H9 (cell line): Measurements from ENCODE around the gene DGKB. TPM values are rescaled to one million over a fixed set of nuclear protein-coding genes. Genes with fewer than 3 reads are reported as not detected.

Source experiments
- DNase-seq: peaks from one replicate; pipeline ENCODE4 v3.0.0-alpha.2; 2017
- H2AFZ ChIP-seq: one replicate; pipeline ENCODE4 v1.6.1; 2013; ENCODE audit warnings: mild to moderate bottlenecking, low read length, control low read depth, moderate library complexity
- H2AK5ac ChIP-seq: 2 replicates; pipeline ENCODE4 v1.6.1; 2013; ENCODE audit warnings: low read length, control low read depth, mixed read lengths; ENCODE audit not compliant: insufficient read length
- H2BK120ac ChIP-seq: one replicate; pipeline ENCODE4 v1.6.1; 2013; ENCODE audit warnings: low read depth, mild to moderate bottlenecking, low read length, control low read depth, inconsistent platforms; ENCODE audit not compliant: poor library complexity, severe bottlenecking
- H2BK12ac ChIP-seq: 2 replicates; pipeline ENCODE4 v1.6.1; 2013; ENCODE audit warnings: low read length, control low read depth, mixed read lengths, low read depth; ENCODE audit not compliant: insufficient read length
- H2BK15ac ChIP-seq: 2 replicates; pipeline ENCODE4 v1.6.1; 2013; ENCODE audit warnings: low read depth, low read length, control low read depth
- H2BK20ac ChIP-seq: one replicate; pipeline ENCODE4 v1.6.1; 2013; ENCODE audit warnings: low read depth, mild to moderate bottlenecking, low read length, control low read depth, inconsistent platforms; ENCODE audit not compliant: poor library complexity, severe bottlenecking
- H2BK5ac ChIP-seq: 2 replicates; pipeline ENCODE4 v1.6.1; 2013; ENCODE audit warnings: low read length, control low read depth, mixed read lengths; ENCODE audit not compliant: insufficient read length
- H3K14ac ChIP-seq: 2 replicates; pipeline ENCODE4 v1.6.1; 2013; ENCODE audit warnings: low read length, control low read depth; ENCODE audit not compliant: insufficient read depth
- H3K18ac ChIP-seq: 2 replicates; pipeline ENCODE4 v1.6.1; 2013; ENCODE audit warnings: low read depth, mild to moderate bottlenecking, mixed read lengths, low read length, control low read depth; ENCODE audit not compliant: insufficient read length
- H3K23ac ChIP-seq: 2 replicates; pipeline ENCODE4 v1.6.1; 2013; ENCODE audit warnings: low read length, control low read depth, mixed read lengths, low read depth; ENCODE audit not compliant: insufficient read length
- H3K23me2 ChIP-seq: 2 replicates; pipeline ENCODE4 v1.6.1; 2013; ENCODE audit warnings: low read depth, mild to moderate bottlenecking, mixed read lengths, low read length, control low read depth; ENCODE audit not compliant: insufficient read length, poor library complexity, severe bottlenecking
- H3K27ac ChIP-seq: 2 replicates; pipeline ENCODE4 v1.5.1; 2013; ENCODE audit warnings: low read length, control low read depth, mixed read lengths, low read depth; ENCODE audit not compliant: insufficient read length
- H3K27me3 ChIP-seq: 2 replicates; pipeline ENCODE4 v1.6.1; 2013; ENCODE audit warnings: low read length, control low read depth, inconsistent platforms; ENCODE audit not compliant: insufficient read depth
- H3K4ac ChIP-seq: 2 replicates; pipeline ENCODE4 v1.6.1; 2013; ENCODE audit warnings: low read depth, mild to moderate bottlenecking, control low read depth, inconsistent platforms, low read length, moderate library complexity
- H3K4me1 ChIP-seq: 2 replicates; pipeline ENCODE4 v1.6.1; 2013; ENCODE audit warnings: low read length, control low read depth, inconsistent platforms; ENCODE audit not compliant: insufficient read depth
- H3K4me2 ChIP-seq: 2 replicates; pipeline ENCODE4 v1.6.1; 2013; ENCODE audit warnings: low read length, control low read depth, mixed read lengths; ENCODE audit not compliant: insufficient read length, insufficient read depth
- H3K56ac ChIP-seq: 2 replicates; pipeline ENCODE4 v1.6.1; 2013; ENCODE audit warnings: low read depth, mild to moderate bottlenecking, mixed read lengths, low read length, control low read depth; ENCODE audit not compliant: insufficient read length
- H3K79me1 ChIP-seq: 2 replicates; pipeline ENCODE4 v1.6.1; 2013; ENCODE audit warnings: low read depth, mild to moderate bottlenecking, moderate library complexity, low read length, control low read depth, inconsistent platforms; ENCODE audit not compliant: insufficient read depth, poor library complexity, severe bottlenecking
- H3K79me2 ChIP-seq: 2 replicates; pipeline ENCODE4 v1.6.1; 2013; ENCODE audit warnings: low read length, control low read depth, inconsistent platforms; ENCODE audit not compliant: insufficient read depth
- H3K9ac ChIP-seq: 2 replicates; pipeline ENCODE4 v1.6.1; 2013; ENCODE audit warnings: low read length, control low read depth, mixed read lengths; ENCODE audit not compliant: insufficient read length; ENCODE audit errors: extremely low read depth
- H3K9me3 ChIP-seq: one replicate; pipeline ENCODE4 v1.6.1; 2013; ENCODE audit warnings: low read depth, low read length, inconsistent platforms; ENCODE audit not compliant: control insufficient read depth
- H3T11ph ChIP-seq: one replicate; pipeline ENCODE4 v1.6.1; 2013; ENCODE audit warnings: mild to moderate bottlenecking, low read length, control low read depth, inconsistent platforms
- H4K20me1 ChIP-seq: one replicate; pipeline ENCODE4 v1.6.1; 2013; ENCODE audit not compliant: control insufficient read depth, insufficient read length, insufficient read depth
- H4K5ac ChIP-seq: 2 replicates; pipeline ENCODE4 v1.6.1; 2013; ENCODE audit warnings: low read depth, mild to moderate bottlenecking, mixed read lengths, low read length, control low read depth; ENCODE audit not compliant: insufficient read length
- H4K8ac ChIP-seq: replicated peaks from 2 replicates; pipeline ENCODE4 v1.6.1; 2013; ENCODE audit warnings: low read length, control low read depth, mixed read lengths, low read depth; ENCODE audit not compliant: insufficient read length
- H4K91ac ChIP-seq: 2 replicates; pipeline ENCODE4 v1.6.1; 2013; ENCODE audit warnings: low read depth, mild to moderate bottlenecking, moderate library complexity, mixed read lengths, low read length, control low read depth; ENCODE audit not compliant: insufficient read length
- H3K27ac Mint-ChIP-seq, 3 experiments: 2 replicates in 2 of 3; 3 replicates in 1 of 3; pipeline ENCODE4 v1.8.0; 2020 to 2021; ENCODE audit warnings: mixed read lengths in 3 of 3, mild to moderate bottlenecking in 1 of 3, moderate library complexity in 1 of 3
- H3K27me3 Mint-ChIP-seq: 2 replicates; pipeline ENCODE4 v1.8.0; 2021; ENCODE audit warnings: low read depth, mild to moderate bottlenecking, moderate library complexity, mixed read lengths
- H3K36me3 Mint-ChIP-seq, 3 experiments: 2 replicates in 2 of 3; 3 replicates in 1 of 3; pipeline ENCODE4 v1.8.0; 2020 to 2021; ENCODE audit warnings: low read depth in 3 of 3, mixed read lengths in 3 of 3; ENCODE audit not compliant: insufficient read depth in 1 of 3
- H3K4me1 Mint-ChIP-seq, 2 experiments: 2 replicates each; pipeline ENCODE4 v1.8.0; 2020; ENCODE audit warnings: mixed read lengths in 2 of 2
- H3K4me3 Mint-ChIP-seq, 2 experiments: 2 replicates in 1 of 2; 3 replicates in 1 of 2; pipeline ENCODE4 v1.8.0; 2020 to 2021; ENCODE audit warnings: mild to moderate bottlenecking in 2 of 2, mixed read lengths in 2 of 2, moderate library complexity in 1 of 2
- H3K9me3 Mint-ChIP-seq, 2 experiments: 2 replicates in 1 of 2; 3 replicates in 1 of 2; pipeline ENCODE4 v1.8.0; 2020; ENCODE audit warnings: mild to moderate bottlenecking in 2 of 2, mixed read lengths in 2 of 2, moderate library complexity in 1 of 2
- WGBS: extraction: QIAGEN DNeasy Blood & Tissue Kit; methylation state at CpG from one replicate; pipeline ENCODE4 v1.1.7; 2013; ENCODE audit warnings: missing lambda C conversion rate, low lambda C conversion rate, mixed read lengths; ENCODE audit not compliant: insufficient read length; ENCODE audit errors: extremely low coverage; 5-methylcytosine and 5-hydroxymethylcytosine counted together
- total RNA-seq: library from RNA; stranded (reverse); gene quantifications from 2 replicates; pipeline ENCODE4 v1.2.1, GENCODE V29; 2021
- TF ChIP-seq, protein P1 (sequence below): fragments of 200-600 bp; sonication (generic); conservative IDR thresholded peaks from 3 replicates; pipeline ENCODE4 v1.8.0; 2021; ENCODE audit warnings: antibody characterized with exemption, mild to moderate bottlenecking

DGKB gene
- total RNA-seq, 1 experiment from 2014 or later, result 0.26 TPM

GRCh38 chr7:14305233-14305866, 597.2 kb downstream of the DGKB start:
- H3K4me2 ChIP-seq, result no peak overlapping the region
- no peaks in the 10 kb centered on the region for H3K79me1 ChIP-seq
- Mint-ChIP-seq H3K27me3 (no peaks in the 10 kb centered on the region), H3K27ac (no peak overlapping the region), H3K9me3 (no peaks in the 10 kb centered on the region), H3K36me3 (no peaks in the 10 kb centered on the region), H3K4me1 (peaks cover 2 to 7% of the 10 kb centered on the region in 2 experiments; a peak in 2 of 4 replicates), H3K4me3 (no peak overlapping the region)
- no peak overlapping the region for H4K91ac ChIP-seq
- no peak overlapping the region for H3K4ac ChIP-seq
- no peak overlapping the region for H3K27ac ChIP-seq
- H3T11ph ChIP-seq, result no peak overlapping the region
- no peaks in the 10 kb centered on the region for H3K9me3 ChIP-seq
- no peak overlapping the region for H3K18ac ChIP-seq
- no peak for DNase-seq
- H3K27me3 ChIP-seq, result no peaks in the 10 kb centered on the region
- no peak overlapping the region for H2AK5ac ChIP-seq
- H2BK120ac ChIP-seq, result no peak overlapping the region
- WGBS, result no CpG with 5 or more reads among the region's 4 CpGs
- H2BK15ac ChIP-seq, result no peak overlapping the region
- H4K5ac ChIP-seq, result no peak overlapping the region
- no peak overlapping the region for H2BK5ac ChIP-seq
- H2AFZ ChIP-seq, result no peak overlapping the region
- no peak overlapping the region for H3K14ac ChIP-seq
- H3K23me2 ChIP-seq, result no peaks in the 10 kb centered on the region
- H3K9ac ChIP-seq, result no peak overlapping the region
- H4K8ac ChIP-seq, result no peak overlapping the region
- H3K23ac ChIP-seq, result no peak overlapping the region
- TF ChIP-seq, protein P1, sequence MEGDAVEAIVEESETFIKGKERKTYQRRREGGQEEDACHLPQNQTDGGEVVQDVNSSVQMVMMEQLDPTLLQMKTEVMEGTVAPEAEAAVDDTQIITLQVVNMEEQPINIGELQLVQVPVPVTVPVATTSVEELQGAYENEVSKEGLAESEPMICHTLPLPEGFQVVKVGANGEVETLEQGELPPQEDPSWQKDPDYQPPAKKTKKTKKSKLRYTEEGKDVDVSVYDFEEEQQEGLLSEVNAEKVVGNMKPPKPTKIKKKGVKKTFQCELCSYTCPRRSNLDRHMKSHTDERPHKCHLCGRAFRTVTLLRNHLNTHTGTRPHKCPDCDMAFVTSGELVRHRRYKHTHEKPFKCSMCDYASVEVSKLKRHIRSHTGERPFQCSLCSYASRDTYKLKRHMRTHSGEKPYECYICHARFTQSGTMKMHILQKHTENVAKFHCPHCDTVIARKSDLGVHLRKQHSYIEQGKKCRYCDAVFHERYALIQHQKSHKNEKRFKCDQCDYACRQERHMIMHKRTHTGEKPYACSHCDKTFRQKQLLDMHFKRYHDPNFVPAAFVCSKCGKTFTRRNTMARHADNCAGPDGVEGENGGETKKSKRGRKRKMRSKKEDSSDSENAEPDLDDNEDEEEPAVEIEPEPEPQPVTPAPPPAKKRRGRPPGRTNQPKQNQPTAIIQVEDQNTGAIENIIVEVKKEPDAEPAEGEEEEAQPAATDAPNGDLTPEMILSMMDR, result peak; percentile 48
- no peak overlapping the region for H2BK20ac ChIP-seq
- H3K4me1 ChIP-seq, result no peaks in the 10 kb centered on the region
- no peak overlapping the region for H3K56ac ChIP-seq
- H4K20me1 ChIP-seq, result no peaks in the 10 kb centered on the region
- H3K79me2 ChIP-seq, result no peaks in the 10 kb centered on the region
- H2BK12ac ChIP-seq, result no peak overlapping the region
